HepG2 (cell line): ENCODE data around the gene C2. TPM values are rescaled to one million over a fixed set of nuclear protein-coding genes. Genes with fewer than 3 reads are reported as not detected.
A peak's percentile ranks its signal among the peaks of the same experiment; 100 is the strongest.

Experiments used
- EEA1 ChIP-seq: sonication (generic); formaldehyde crosslinking; IDR thresholded peaks from 2 replicates; pipeline ENCODE4 v1.5.1; 2020; ENCODE audit warnings: mild to moderate bottlenecking, missing genetic modification reagents, borderline replicate concordance
- IKZF5 ChIP-seq: IDR thresholded peaks from 2 replicates; pipeline ENCODE4 v1.6.1; 2018; ENCODE audit warnings: missing genetic modification reagents, mild to moderate bottlenecking, missing compliant biosample characterization
- PAWR ChIP-seq: sonication (generic); formaldehyde crosslinking; IDR thresholded peaks from 2 replicates; pipeline ENCODE4 v1.4.0; 2020; ENCODE audit warnings: missing genetic modification reagents, mild to moderate bottlenecking, borderline replicate concordance
- PHF21A ChIP-seq: sonication (generic); formaldehyde crosslinking; IDR thresholded peaks from 2 replicates; pipeline ENCODE4 v1.5.0; 2020; ENCODE audit warnings: mild to moderate bottlenecking, missing genetic modification reagents
- SP4 ChIP-seq: sonication (generic); formaldehyde crosslinking; IDR thresholded peaks from 2 replicates; pipeline ENCODE4 v1.8.1; 2023; ENCODE audit warnings: mild to moderate bottlenecking, missing genetic modification reagents
- TEF ChIP-seq: sonication (generic); formaldehyde crosslinking; IDR thresholded peaks from 2 replicates; pipeline ENCODE4 v1.5.0; 2020; ENCODE audit warnings: missing genetic modification reagents
- TFDP1 ChIP-seq: IDR thresholded peaks from 2 replicates; pipeline ENCODE4 v1.6.1; 2016; ENCODE audit warnings: missing compliant biosample characterization, missing genetic modification reagents, borderline replicate concordance
- XRCC5 ChIP-seq: fragments of 200-400 bp; formaldehyde crosslinking; optimal IDR thresholded peaks from 2 replicates; pipeline ENCODE3; 2017; ENCODE audit warnings: mild to moderate bottlenecking, low read length
- YEATS4 ChIP-seq: sonication (generic); formaldehyde crosslinking; IDR thresholded peaks from 2 replicates; pipeline ENCODE4 v1.4.0; 2020; ENCODE audit warnings: missing genetic modification reagents, borderline replicate concordance
- ZMAT5 ChIP-seq: sonication (generic); formaldehyde crosslinking; IDR thresholded peaks from 2 replicates; pipeline ENCODE4 v1.5.0; 2020; ENCODE audit warnings: mild to moderate bottlenecking, low read depth, missing genetic modification reagents, borderline replicate concordance
- ZNF367 ChIP-seq: sonication (generic); formaldehyde crosslinking; IDR thresholded peaks from 2 replicates; pipeline ENCODE4 v1.4.0; 2020; ENCODE audit warnings: missing genetic modification reagents, borderline replicate concordance
- ZNF674 ChIP-seq: sonication (generic); formaldehyde crosslinking; IDR thresholded peaks from 2 replicates; pipeline ENCODE4 v1.5.0; 2020; ENCODE audit warnings: low read depth, mild to moderate bottlenecking, missing genetic modification reagents
- ZSCAN21 ChIP-seq: sonication (generic); formaldehyde crosslinking; IDR thresholded peaks from 2 replicates; pipeline ENCODE4 v1.8.0; 2022; ENCODE audit warnings: mild to moderate bottlenecking, missing genetic modification reagents, moderate library complexity, borderline replicate concordance
- polyA plus RNA-seq, 8 experiments: library from polyadenylated mRNA; depleted of rRNA in 3 of 8; stranded (reverse) in 7 of 8; unstranded in 1 of 8; fragments of >200 nt; fragmentation: Illumina TruSeq in 4 of 8; extraction: Trizol in 4 of 8; gene quantifications; 2 replicates each; pipeline versions ENCODE4 v1.2.1 to v1.2.3, GENCODE V29; 2011 to 2016; ENCODE audit warnings: low read depth in 4 of 8, missing spikeins in 1 of 8, mixed read lengths in 1 of 8; ENCODE audit not compliant: insufficient read depth in 1 of 8
- total RNA-seq, 5 experiments: library from RNA; depleted of rRNA; stranded (reverse); fragments of >200 nt; fragmentation: Illumina TruSeq; extraction: Trizol; gene quantifications; 2 replicates each; pipeline ENCODE4 v1.2.3, GENCODE V29; 2016; ENCODE audit warnings: low read depth in 1 of 5
- TF ChIP-seq, protein P1 (sequence below): sonication (generic); formaldehyde crosslinking; IDR thresholded peaks from 2 replicates; pipeline ENCODE4 v1.8.1; 2022; ENCODE audit warnings: mild to moderate bottlenecking, missing genetic modification reagents
- TF ChIP-seq, protein P2 (sequence below): sonication (generic); formaldehyde crosslinking; conservative IDR thresholded peaks from 2 replicates; pipeline ENCODE4 v1.8.0; 2022; ENCODE audit warnings: low read depth, missing genetic modification reagents
- TF ChIP-seq, protein P3 (sequence below): sonication (generic); formaldehyde crosslinking; IDR thresholded peaks from 2 replicates; pipeline ENCODE4 v1.5.1; 2020; ENCODE audit warnings: mild to moderate bottlenecking, missing genetic modification reagents, borderline replicate concordance

The C2 gene
- total and polyA plus RNA-seq, 2 of the 13 experiments (the other 11 are each of a cell fraction or from before 2014, with no cell fraction given) = 165 to 307 TPM

DNA sequence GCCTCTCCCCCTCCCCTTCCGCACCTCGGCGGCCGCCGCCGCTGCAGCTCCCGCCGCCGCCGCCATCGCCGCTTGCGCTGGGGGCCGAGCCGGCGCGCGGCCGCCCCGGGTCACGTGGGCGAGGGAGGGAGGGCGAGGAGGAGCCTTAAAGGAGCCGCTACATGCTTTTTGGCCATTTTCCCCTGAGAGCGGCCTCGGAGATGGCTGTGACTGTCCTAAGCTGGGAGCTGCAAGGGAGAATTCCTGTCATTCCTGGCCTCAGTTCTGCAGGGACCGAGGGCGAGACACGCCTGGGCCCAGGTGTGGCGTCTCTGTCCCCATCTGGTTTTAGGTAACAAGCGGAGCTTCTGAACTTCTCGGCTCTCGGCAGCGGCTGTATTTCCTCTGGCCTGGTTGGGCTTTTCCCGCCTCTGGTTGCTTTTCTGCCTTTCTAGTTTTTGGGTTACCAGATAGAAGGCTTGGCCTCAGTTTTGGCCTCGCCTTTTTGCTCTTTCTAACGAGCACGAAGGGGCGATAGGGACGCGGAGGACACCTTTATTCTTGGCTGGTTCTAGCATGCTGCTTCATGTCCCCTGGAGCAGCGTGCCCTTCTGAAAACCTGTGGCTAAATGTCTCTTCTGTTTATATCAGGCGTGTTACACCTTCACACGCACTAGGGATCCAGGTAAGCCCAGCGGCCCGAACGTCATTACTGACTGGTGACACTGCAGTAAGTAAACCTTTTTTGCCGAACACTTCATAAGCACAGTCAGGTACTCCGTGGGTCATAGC is 29.7 kb upstream of the C2 start, which contains the start of gene EHMT2 (continued):
- TF ChIP-seq, protein P1, sequence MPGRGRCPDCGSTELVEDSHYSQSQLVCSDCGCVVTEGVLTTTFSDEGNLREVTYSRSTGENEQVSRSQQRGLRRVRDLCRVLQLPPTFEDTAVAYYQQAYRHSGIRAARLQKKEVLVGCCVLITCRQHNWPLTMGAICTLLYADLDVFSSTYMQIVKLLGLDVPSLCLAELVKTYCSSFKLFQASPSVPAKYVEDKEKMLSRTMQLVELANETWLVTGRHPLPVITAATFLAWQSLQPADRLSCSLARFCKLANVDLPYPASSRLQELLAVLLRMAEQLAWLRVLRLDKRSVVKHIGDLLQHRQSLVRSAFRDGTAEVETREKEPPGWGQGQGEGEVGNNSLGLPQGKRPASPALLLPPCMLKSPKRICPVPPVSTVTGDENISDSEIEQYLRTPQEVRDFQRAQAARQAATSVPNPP (CRISPR knock-in tag) = no peak
- TF ChIP-seq ZSCAN21 = no peak
- no peak for TF ChIP-seq EEA1 (CRISPR knock-in tag)
- no peak for TF ChIP-seq YEATS4 (CRISPR knock-in tag)
- TF ChIP-seq TEF = no peak; the same call in 1 of the 2 replicates
- TF ChIP-seq, protein P2, sequence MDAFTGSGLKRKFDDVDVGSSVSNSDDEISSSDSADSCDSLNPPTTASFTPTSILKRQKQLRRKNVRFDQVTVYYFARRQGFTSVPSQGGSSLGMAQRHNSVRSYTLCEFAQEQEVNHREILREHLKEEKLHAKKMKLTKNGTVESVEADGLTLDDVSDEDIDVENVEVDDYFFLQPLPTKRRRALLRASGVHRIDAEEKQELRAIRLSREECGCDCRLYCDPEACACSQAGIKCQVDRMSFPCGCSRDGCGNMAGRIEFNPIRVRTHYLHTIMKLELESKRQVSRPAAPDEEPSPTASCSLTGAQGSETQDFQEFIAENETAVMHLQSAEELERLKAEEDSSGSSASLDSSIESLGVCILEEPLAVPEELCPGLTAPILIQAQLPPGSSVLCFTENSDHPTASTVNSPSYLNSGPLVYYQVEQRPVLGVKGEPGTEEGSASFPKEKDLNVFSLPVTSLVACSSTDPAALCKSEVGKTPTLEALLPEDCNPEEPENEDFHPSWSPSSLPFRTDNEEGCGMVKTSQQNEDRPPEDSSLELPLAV (CRISPR knock-in tag) = no peak
- TF ChIP-seq PAWR (CRISPR knock-in tag) = no peak
- TF ChIP-seq IKZF5 = no peak
- no peak for TF ChIP-seq ZMAT5
- no peak for TF ChIP-seq ZNF367 (CRISPR knock-in tag)
- TF ChIP-seq, protein P3, sequence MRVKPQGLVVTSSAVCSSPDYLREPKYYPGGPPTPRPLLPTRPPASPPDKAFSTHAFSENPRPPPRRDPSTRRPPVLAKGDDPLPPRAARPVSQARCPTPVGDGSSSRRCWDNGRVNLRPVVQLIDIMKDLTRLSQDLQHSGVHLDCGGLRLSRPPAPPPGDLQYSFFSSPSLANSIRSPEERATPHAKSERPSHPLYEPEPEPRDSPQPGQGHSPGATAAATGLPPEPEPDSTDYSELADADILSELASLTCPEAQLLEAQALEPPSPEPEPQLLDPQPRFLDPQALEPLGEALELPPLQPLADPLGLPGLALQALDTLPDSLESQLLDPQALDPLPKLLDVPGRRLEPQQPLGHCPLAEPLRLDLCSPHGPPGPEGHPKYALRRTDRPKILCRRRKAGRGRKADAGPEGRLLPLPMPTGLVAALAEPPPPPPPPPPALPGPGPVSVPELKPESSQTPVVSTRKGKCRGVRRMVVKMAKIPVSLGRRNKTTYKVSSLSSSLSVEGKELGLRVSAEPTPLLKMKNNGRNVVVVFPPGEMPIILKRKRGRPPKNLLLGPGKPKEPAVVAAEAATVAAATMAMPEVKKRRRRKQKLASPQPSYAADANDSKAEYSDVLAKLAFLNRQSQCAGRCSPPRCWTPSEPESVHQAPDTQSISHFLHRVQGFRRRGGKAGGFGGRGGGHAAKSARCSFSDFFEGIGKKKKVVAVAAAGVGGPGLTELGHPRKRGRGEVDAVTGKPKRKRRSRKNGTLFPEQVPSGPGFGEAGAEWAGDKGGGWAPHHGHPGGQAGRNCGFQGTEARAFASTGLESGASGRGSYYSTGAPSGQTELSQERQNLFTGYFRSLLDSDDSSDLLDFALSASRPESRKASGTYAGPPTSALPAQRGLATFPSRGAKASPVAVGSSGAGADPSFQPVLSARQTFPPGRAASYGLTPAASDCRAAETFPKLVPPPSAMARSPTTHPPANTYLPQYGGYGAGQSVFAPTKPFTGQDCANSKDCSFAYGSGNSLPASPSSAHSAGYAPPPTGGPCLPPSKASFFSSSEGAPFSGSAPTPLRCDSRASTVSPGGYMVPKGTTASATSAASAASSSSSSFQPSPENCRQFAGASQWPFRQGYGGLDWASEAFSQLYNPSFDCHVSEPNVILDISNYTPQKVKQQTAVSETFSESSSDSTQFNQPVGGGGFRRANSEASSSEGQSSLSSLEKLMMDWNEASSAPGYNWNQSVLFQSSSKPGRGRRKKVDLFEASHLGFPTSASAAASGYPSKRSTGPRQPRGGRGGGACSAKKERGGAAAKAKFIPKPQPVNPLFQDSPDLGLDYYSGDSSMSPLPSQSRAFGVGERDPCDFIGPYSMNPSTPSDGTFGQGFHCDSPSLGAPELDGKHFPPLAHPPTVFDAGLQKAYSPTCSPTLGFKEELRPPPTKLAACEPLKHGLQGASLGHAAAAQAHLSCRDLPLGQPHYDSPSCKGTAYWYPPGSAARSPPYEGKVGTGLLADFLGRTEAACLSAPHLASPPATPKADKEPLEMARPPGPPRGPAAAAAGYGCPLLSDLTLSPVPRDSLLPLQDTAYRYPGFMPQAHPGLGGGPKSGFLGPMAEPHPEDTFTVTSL = no peak
- TF ChIP-seq TFDP1 = peak; percentile 59; the same call in 1 of the 2 replicates
- no peak for TF ChIP-seq XRCC5
- no peak for TF ChIP-seq ZNF674 (CRISPR knock-in tag)
- peak; percentile 31; the same call in 1 of the 2 replicates for TF ChIP-seq PHF21A (CRISPR knock-in tag)
- peak; percentile 53; the same call in 1 of the 2 replicates for TF ChIP-seq SP4 (CRISPR knock-in tag)
